Vagina (tissue), 2 donors: Measurements from ENCODE around the gene SOWAHB.

Experiments
- POLR2A ChIP-seq, 2 donors: fragments of 450-650 bp; IDR thresholded peaks; one replicate each; pipeline ENCODE4 v1.6.1; 2017; ENCODE audit warnings: antibody characterized with exemption in 2 of 2, mild to moderate bottlenecking in 2 of 2, moderate library complexity in 2 of 2
- POLR2AphosphoS5 ChIP-seq, 2 donors: sonication (generic); formaldehyde crosslinking; IDR thresholded peaks; one replicate each; pipeline ENCODE4 v1.9.0; 2017; ENCODE audit warnings: antibody characterized with exemption in 2 of 2, mild to moderate bottlenecking in 2 of 2, low read depth in 1 of 2; ENCODE audit not compliant: insufficient read depth in 1 of 2
- TF ChIP-seq, protein P1 (sequence below), 3 experiments: fragments of 450-650 bp in 2 of 3; fragments of 200-600 bp in 1 of 3; sonication (generic) in 1 of 3; IDR thresholded peaks; one replicate each; pipeline ENCODE4 v1.5.1; 2017 to 2019; ENCODE audit warnings: antibody characterized with exemption in 3 of 3, mild to moderate bottlenecking in 2 of 3, moderate library complexity in 2 of 3

DNA sequence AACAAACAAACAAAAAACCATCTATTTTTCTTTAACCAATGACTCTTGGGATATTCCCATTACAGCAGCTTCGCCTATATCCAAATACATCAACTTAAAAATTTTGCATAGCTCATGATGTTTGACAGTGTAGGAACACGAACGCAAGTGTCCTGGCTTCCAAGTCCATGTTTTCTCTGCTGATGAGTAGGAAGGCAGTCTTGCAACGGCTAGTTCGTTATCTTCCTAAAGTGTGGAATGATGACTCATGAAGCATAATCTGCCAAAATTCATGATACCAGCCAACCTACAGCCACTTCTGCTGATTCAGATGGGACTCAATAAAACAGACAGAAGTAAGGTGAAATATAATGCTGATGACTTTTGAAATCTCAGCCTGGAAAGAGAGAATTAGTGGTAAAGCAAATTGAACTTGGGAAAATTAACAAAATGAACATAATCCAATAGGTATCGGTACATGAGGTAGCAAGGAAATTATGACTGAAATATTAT, 45.2 kb upstream of the SOWAHB start:
- TF ChIP-seq POLR2A (IDR thresholded peaks at IDR 0.05) (no peak), POLR2AphosphoS5 (IDR thresholded peaks at IDR 0.05; ENCODE audit: insufficient read depth in 1 of 2, low read depth in 1 of 2) (no peak)
- TF ChIP-seq, protein P1, sequence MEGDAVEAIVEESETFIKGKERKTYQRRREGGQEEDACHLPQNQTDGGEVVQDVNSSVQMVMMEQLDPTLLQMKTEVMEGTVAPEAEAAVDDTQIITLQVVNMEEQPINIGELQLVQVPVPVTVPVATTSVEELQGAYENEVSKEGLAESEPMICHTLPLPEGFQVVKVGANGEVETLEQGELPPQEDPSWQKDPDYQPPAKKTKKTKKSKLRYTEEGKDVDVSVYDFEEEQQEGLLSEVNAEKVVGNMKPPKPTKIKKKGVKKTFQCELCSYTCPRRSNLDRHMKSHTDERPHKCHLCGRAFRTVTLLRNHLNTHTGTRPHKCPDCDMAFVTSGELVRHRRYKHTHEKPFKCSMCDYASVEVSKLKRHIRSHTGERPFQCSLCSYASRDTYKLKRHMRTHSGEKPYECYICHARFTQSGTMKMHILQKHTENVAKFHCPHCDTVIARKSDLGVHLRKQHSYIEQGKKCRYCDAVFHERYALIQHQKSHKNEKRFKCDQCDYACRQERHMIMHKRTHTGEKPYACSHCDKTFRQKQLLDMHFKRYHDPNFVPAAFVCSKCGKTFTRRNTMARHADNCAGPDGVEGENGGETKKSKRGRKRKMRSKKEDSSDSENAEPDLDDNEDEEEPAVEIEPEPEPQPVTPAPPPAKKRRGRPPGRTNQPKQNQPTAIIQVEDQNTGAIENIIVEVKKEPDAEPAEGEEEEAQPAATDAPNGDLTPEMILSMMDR (IDR thresholded peaks at IDR 0.05), result no peak
